Measurements from ENCODE around the gene ASIC2. TPM values are rescaled to one million over a fixed set of nuclear protein-coding genes. Genes with fewer than 3 reads are reported as not detected.

ASIC2 gene
- total and polyA plus RNA-seq, 2 experiments from 2014 or later = 0.52 to 2.8 TPM

DNA sequence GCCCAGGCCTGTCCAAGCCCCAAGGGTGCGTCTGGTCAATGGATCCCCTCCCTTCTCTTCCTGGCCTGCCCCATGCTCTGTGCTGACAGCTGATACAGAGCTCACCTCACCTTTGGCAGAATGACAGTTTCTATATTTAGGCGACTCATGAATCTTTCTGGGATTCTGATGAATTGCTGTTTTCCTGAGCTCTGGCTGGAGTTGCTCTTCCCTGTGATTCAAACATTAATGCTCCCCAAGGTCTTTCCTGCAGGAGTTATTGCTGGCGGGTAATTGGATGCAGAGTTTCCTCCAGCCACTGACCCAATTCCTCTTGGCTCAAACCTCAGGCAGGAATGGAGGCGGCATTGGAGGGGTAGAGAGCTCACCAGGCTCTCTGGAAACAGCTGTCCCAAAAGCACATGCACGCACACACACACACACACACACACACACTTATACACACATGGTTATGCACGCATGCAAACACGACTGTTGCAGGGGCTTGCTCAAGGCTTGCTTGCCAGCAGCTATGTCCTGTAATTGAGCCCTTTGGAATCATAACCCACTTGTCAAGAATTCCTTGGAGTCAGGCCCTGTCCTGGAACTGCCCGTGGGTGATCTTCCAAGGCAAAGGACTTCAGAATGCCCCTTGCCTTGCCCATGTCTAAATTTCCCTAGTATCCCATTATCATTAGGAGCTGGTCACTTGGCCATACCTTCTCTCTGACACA, 128.8 kb downstream of the ASIC2 start (continued):
- TF ChIP-seq, protein P1, sequence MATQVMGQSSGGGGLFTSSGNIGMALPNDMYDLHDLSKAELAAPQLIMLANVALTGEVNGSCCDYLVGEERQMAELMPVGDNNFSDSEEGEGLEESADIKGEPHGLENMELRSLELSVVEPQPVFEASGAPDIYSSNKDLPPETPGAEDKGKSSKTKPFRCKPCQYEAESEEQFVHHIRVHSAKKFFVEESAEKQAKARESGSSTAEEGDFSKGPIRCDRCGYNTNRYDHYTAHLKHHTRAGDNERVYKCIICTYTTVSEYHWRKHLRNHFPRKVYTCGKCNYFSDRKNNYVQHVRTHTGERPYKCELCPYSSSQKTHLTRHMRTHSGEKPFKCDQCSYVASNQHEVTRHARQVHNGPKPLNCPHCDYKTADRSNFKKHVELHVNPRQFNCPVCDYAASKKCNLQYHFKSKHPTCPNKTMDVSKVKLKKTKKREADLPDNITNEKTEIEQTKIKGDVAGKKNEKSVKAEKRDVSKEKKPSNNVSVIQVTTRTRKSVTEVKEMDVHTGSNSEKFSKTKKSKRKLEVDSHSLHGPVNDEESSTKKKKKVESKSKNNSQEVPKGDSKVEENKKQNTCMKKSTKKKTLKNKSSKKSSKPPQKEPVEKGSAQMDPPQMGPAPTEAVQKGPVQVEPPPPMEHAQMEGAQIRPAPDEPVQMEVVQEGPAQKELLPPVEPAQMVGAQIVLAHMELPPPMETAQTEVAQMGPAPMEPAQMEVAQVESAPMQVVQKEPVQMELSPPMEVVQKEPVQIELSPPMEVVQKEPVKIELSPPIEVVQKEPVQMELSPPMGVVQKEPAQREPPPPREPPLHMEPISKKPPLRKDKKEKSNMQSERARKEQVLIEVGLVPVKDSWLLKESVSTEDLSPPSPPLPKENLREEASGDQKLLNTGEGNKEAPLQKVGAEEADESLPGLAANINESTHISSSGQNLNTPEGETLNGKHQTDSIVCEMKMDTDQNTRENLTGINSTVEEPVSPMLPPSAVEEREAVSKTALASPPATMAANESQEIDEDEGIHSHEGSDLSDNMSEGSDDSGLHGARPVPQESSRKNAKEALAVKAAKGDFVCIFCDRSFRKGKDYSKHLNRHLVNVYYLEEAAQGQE (IDR thresholded peaks at IDR 0.05; ENCODE audit: unreplicated experiment) = no peak
- TF ChIP-seq EZH2 (IDR thresholded peaks at IDR 0.05; ENCODE audit: low read depth, unreplicated experiment) = no peak

DNA sequence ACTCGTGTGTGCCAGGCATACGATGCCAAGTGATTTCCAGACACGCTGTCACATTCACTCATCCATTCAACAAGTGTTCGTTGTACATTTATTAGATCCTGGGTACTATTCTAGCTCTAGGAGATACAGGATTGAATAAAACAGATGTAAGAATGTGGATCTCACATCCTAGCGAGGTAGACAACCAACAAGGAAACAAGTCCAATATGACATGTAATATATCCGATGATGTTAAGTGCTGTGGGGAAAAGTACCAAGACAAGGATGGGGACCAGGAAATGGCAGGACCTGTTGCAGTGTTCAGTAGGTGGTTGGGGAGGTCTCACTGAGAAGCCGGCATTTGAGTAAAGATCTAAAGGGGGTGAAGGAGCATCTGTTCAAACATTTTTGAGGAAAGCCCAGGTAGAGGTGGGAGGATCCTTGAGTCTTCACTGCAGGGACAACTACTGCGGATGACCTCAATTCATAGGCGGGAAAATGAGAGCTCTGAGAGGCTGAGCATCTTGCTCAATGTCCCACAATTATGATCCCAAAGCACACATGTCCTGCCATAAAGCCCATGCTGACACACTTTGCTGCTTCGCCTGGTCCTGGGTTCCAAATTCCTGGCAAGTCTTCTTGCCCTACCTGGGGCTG, 129.4 kb downstream of the ASIC2 start:
- 0 out of 2 replicates have a peak, but pooled peaks cover 3% of the 10 kb centered on the region for H3K9me2 ChIP-seq (ENCODE audit: insufficient read depth)
- H3K4me3 Mint-ChIP-seq = no peak overlapping the region
- no peaks in the 10 kb centered on the region for H3K36me3 ChIP-seq (ENCODE audit: insufficient read depth)
- ATAC-seq (no peak), DNase-seq (ENCODE audit: low spot score) (no peak)
- no peaks in the 10 kb centered on the region for H3K27me3 ChIP-seq (ENCODE audit: insufficient read depth)
- H3K27ac ChIP-seq (ENCODE audit: low read depth) = no peak overlapping the region
- H2AFZ ChIP-seq = no peak overlapping the region
- peaks cover 3% of the 10 kb centered on the region; the same call in 1 of the 2 replicates for H3K4me1 ChIP-seq (ENCODE audit: insufficient read depth)
- no peaks in the 10 kb centered on the region for H4K20me1 ChIP-seq (replicated peaks; ENCODE audit: insufficient read depth)
- H3K79me2 ChIP-seq (replicated peaks; ENCODE audit: insufficient read depth) = no peaks in the 10 kb centered on the region
- no peak overlapping the region for H3K4me2 ChIP-seq
- no peaks in the 10 kb centered on the region for H3K36me3 Mint-ChIP-seq (ENCODE audit: low read depth)
- H3F3A ChIP-seq (replicated peaks; ENCODE audit: low read depth) = no peaks in the 10 kb centered on the region
- H3K9me3 Mint-ChIP-seq = no peaks in the 10 kb centered on the region
- H3K27me3 Mint-ChIP-seq (ENCODE audit: insufficient read depth, low read depth, poor library complexity) = peaks cover 7% of the 10 kb centered on the region
- H3K4me1 Mint-ChIP-seq = no peaks in the 10 kb centered on the region; the same call in 2 of the 3 replicates
- H3K27ac Mint-ChIP-seq = no peak overlapping the region
- H3K4me3 ChIP-seq = no peak overlapping the region
- TF ChIP-seq, protein P2, sequence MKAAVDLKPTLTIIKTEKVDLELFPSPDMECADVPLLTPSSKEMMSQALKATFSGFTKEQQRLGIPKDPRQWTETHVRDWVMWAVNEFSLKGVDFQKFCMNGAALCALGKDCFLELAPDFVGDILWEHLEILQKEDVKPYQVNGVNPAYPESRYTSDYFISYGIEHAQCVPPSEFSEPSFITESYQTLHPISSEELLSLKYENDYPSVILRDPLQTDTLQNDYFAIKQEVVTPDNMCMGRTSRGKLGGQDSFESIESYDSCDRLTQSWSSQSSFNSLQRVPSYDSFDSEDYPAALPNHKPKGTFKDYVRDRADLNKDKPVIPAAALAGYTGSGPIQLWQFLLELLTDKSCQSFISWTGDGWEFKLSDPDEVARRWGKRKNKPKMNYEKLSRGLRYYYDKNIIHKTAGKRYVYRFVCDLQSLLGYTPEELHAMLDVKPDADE (IDR thresholded peaks at IDR 0.05) = no peak
- TF ChIP-seq NANOG (IDR thresholded peaks at IDR 0.05; ENCODE audit: borderline replicate concordance) = no peak
- TF ChIP-seq, protein P1 (IDR thresholded peaks at IDR 0.05; ENCODE audit: unreplicated experiment) = no peak
- TF ChIP-seq CREB1 (CRISPR knock-in tag; IDR thresholded peaks at IDR 0.05; ENCODE audit: low read depth) = no peak
- no peak for TF ChIP-seq EZH2phosphoT487 (IDR thresholded peaks at IDR 0.05; ENCODE audit: unreplicated experiment)
- TF ChIP-seq ZNF114 (CRISPR knock-in tag; IDR thresholded peaks at IDR 0.05) = no peak
- TF ChIP-seq, protein P3, sequence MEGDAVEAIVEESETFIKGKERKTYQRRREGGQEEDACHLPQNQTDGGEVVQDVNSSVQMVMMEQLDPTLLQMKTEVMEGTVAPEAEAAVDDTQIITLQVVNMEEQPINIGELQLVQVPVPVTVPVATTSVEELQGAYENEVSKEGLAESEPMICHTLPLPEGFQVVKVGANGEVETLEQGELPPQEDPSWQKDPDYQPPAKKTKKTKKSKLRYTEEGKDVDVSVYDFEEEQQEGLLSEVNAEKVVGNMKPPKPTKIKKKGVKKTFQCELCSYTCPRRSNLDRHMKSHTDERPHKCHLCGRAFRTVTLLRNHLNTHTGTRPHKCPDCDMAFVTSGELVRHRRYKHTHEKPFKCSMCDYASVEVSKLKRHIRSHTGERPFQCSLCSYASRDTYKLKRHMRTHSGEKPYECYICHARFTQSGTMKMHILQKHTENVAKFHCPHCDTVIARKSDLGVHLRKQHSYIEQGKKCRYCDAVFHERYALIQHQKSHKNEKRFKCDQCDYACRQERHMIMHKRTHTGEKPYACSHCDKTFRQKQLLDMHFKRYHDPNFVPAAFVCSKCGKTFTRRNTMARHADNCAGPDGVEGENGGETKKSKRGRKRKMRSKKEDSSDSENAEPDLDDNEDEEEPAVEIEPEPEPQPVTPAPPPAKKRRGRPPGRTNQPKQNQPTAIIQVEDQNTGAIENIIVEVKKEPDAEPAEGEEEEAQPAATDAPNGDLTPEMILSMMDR (conservative IDR thresholded peaks at IDR 0.05; ENCODE audit: low read depth in 2 of 2) = no peak
- TF ChIP-seq STAT1 (IDR thresholded peaks at IDR 0.05; ENCODE audit: unreplicated experiment) = no peak
- TF ChIP-seq JUNB (IDR thresholded peaks at IDR 0.05; ENCODE audit: unreplicated experiment) = no peak
- TF ChIP-seq ZNF331 (CRISPR knock-in tag; IDR thresholded peaks at IDR 0.05; ENCODE audit: low read depth) = no peak
- TF ChIP-seq EZH2 (IDR thresholded peaks at IDR 0.05; ENCODE audit: low read depth, unreplicated experiment) = no peak
